HCT116 (cell line): ENCODE results near the gene RSAD2. TPM values are rescaled to one million over a fixed set of nuclear protein-coding genes. Genes with fewer than 3 reads are reported as not detected.

Experiments used
- ATAC-seq: fragments of 200-7000 bp; cut with Tn5 transposase; 2 replicates; pipeline ENCODE4 v1.9.1; 2020; ENCODE audit warnings: mild to moderate bottlenecking, moderate library complexity
- BruUV-seq: library from RNA; stranded (reverse); fragments of 400-500 nt; replicated peaks from 2 replicates; lab custom pipeline; 2021; lab: Mats Ljungman, UMichigan
- CTCF ChIA-PET: fragments of 300-600 bp; sonication (Branson Sonifier 250); formaldehyde crosslinking; loops from one replicate; lab custom pipeline; 2021; ENCODE audit warnings: antibody characterized with exemption; lab: Charles Lee
- POLR2A ChIA-PET: fragments of 300-600, 350-600 bp; sonication (Branson Sonifier 250); formaldehyde crosslinking; loops from one replicate; lab custom pipeline; 2021; ENCODE audit warnings: antibody characterized with exemption; lab: Charles Lee
- RAD21 ChIA-PET, 2 experiments: fragments of 300-600 bp; sonication (Branson Sonifier 250); formaldehyde crosslinking; loops; one replicate each; lab custom pipeline; 2023; ENCODE audit warnings: low total read pairs in 2 of 2; ENCODE audit not compliant: uncharacterized antibody in 2 of 2, unreplicated experiment in 2 of 2, low non-redundant PET in 1 of 2; lab: Charles Lee
- DNase-seq: peaks from one replicate; pipeline ENCODE4 v3.0.0-alpha.2; 2010; ENCODE audit warnings: low read depth, low spot score
- H2AFZ ChIP-seq: fragments of 200-600 bp; shearing (Covaris generic), sonication (generic); 2 replicates; pipeline ENCODE4 v1.6.1; 2017; ENCODE audit warnings: low read depth, mixed run types, mixed read lengths, antibody characterized with exemption, low read length; ENCODE audit not compliant: poor library complexity, severe bottlenecking
- H3K27ac ChIP-seq: 2 replicates; pipeline ENCODE4 v1.5.1; 2012; ENCODE audit warnings: low read depth, low read length
- H3K27me3 ChIP-seq: fragments of 200-600 bp; sonication (generic); 2 replicates; pipeline ENCODE4 v1.6.1; 2016; ENCODE audit warnings: mixed run types, low read length, mixed read lengths; ENCODE audit not compliant: insufficient read depth
- H3K36me3 ChIP-seq, 2 experiments: fragments of 200-500 bp in 1 of 2; fragments of 200-600 bp in 1 of 2; sonication (Bioruptor generic) in 1 of 2; sonication (generic) in 1 of 2; 2 replicates each; pipeline versions ENCODE4 v1.5.1 to v1.6.1; 2014 to 2016; ENCODE audit warnings: low read length in 2 of 2, inconsistent platforms in 1 of 2, mixed read lengths in 1 of 2, mixed run types in 1 of 2; ENCODE audit not compliant: insufficient read depth in 2 of 2, control insufficient read depth in 1 of 2
- H3K4me1 ChIP-seq, 2 experiments: fragments of 200-600 bp in 1 of 2; sonication (generic) in 1 of 2; 2 replicates each; pipeline versions ENCODE4 v1.5.1 to v1.6.1; 2012 to 2017; ENCODE audit warnings: low read length in 2 of 2, inconsistent platforms in 1 of 2, mild to moderate bottlenecking in 1 of 2, mixed read lengths in 1 of 2, mixed run types in 1 of 2, moderate library complexity in 1 of 2; ENCODE audit not compliant: insufficient read depth in 2 of 2, control insufficient read depth in 1 of 2
- H3K4me2 ChIP-seq: fragments of 200-600 bp; sonication (generic); 2 replicates; pipeline ENCODE4 v1.6.1; 2017; ENCODE audit warnings: mixed run types, low read length, mixed read lengths
- H3K4me3 ChIP-seq, 2 experiments: fragments of 200-600 bp in 1 of 2; sonication (generic) in 1 of 2; replicated peaks in 1 of 2; 2 replicates each; pipeline ENCODE4 v1.5.1; 2011 to 2016; ENCODE audit warnings: low read length in 2 of 2, control low read depth in 1 of 2, low read depth in 1 of 2, mild to moderate bottlenecking in 1 of 2, mixed read lengths in 1 of 2, mixed run types in 1 of 2
- H3K79me2 ChIP-seq: fragments of 200-600 bp; sonication (generic); 2 replicates; pipeline ENCODE4 v1.6.1; 2017; ENCODE audit warnings: mild to moderate bottlenecking, mixed run types, low read length, moderate library complexity, mixed read lengths; ENCODE audit not compliant: insufficient read depth
- H3K9ac ChIP-seq: fragments of 200-600 bp; sonication (generic); 2 replicates; pipeline ENCODE4 v1.6.1; 2016; ENCODE audit warnings: low read length, mixed read lengths
- H3K9me2 ChIP-seq: fragments of 200-600 bp; sonication (generic), shearing (Covaris generic); 2 replicates; pipeline ENCODE4 v1.6.1; 2017; ENCODE audit warnings: mixed run types, mild to moderate bottlenecking, moderate library complexity; ENCODE audit not compliant: insufficient read depth
- H3K9me3 ChIP-seq, 2 experiments: fragments of 200-500 bp in 1 of 2; fragments of 200-600 bp in 1 of 2; sonication (Bioruptor generic) in 1 of 2; sonication (generic) in 1 of 2; 2 replicates each; pipeline ENCODE4 v1.6.1; 2014 to 2017; ENCODE audit warnings: low read length in 2 of 2, mixed read lengths in 2 of 2, inconsistent platforms in 1 of 2, low read depth in 1 of 2, mild to moderate bottlenecking in 1 of 2, mixed run types in 1 of 2, moderate library complexity in 1 of 2; ENCODE audit not compliant: control insufficient read depth in 1 of 2, insufficient read depth in 1 of 2
- H4K20me1 ChIP-seq: fragments of 200-600 bp; sonication (generic), shearing (Covaris generic); 2 replicates; pipeline ENCODE4 v1.6.1; 2017; ENCODE audit warnings: mixed run types, mild to moderate bottlenecking, moderate library complexity; ENCODE audit not compliant: insufficient read depth
- ELF1 ChIP-seq: IDR thresholded peaks from 2 replicates; pipeline ENCODE4 v1.6.1; 2012; ENCODE audit warnings: low read depth, borderline replicate concordance
- EZH2 ChIP-seq: fragments of 200-600 bp; sonication (generic); IDR thresholded peaks from 2 replicates; pipeline ENCODE4 v1.6.1; 2017; ENCODE audit warnings: antibody characterized with exemption, mixed run types
- EZH2phosphoT487 ChIP-seq: fragments of 200-600 bp; IDR thresholded peaks from 2 replicates; pipeline ENCODE4 v1.6.1; 2018; ENCODE audit warnings: antibody characterized with exemption, borderline replicate concordance
- FOSL1 ChIP-seq: IDR thresholded peaks from 2 replicates; pipeline ENCODE4 v1.6.1; 2012; ENCODE audit warnings: low read depth
- JUND ChIP-seq: IDR thresholded peaks from 2 replicates; pipeline ENCODE4 v1.6.1; 2012
- POLR2A ChIP-seq: IDR thresholded peaks from 2 replicates; pipeline ENCODE4 v1.7.0; 2011; ENCODE audit warnings: borderline replicate concordance; ENCODE audit not compliant: insufficient read depth, insufficient read length; ENCODE audit errors: extremely low read depth
- POLR2AphosphoS5 ChIP-seq: IDR thresholded peaks from 2 replicates; pipeline ENCODE4 v1.6.1; 2011; ENCODE audit warnings: mild to moderate bottlenecking, low read depth, low read length, moderate library complexity
- SIN3A ChIP-seq: IDR thresholded peaks from 2 replicates; pipeline ENCODE4 v1.6.1; 2012; ENCODE audit warnings: low read depth
- TCF7L2 ChIP-seq: IDR thresholded peaks from 2 replicates; pipeline ENCODE4 v1.7.0; 2011; ENCODE audit warnings: borderline replicate concordance, inconsistent platforms; ENCODE audit not compliant: insufficient read depth, insufficient read length; ENCODE audit errors: extremely low read depth
- YY1 ChIP-seq: IDR thresholded peaks from 2 replicates; pipeline ENCODE4 v1.6.1; 2011; ENCODE audit warnings: low read length, low read depth, moderate library complexity, mild to moderate bottlenecking; ENCODE audit not compliant: insufficient replicate concordance; ENCODE audit errors: extremely low read depth
- ZNF274 ChIP-seq: fragments of 200-500 bp; sonication (Bioruptor generic); IDR thresholded peaks from 2 replicates; pipeline ENCODE4 v1.6.1; 2014; ENCODE audit warnings: mild to moderate bottlenecking, low read depth, low read length, inconsistent platforms
- intact Hi-C: fragments of 100-400 bp; cut with micrococcal nuclease; formaldehyde crosslinking; loops from 2 replicates; pipeline ENCODE4 v1.10.0; 2022
- total RNA-seq: library from RNA; stranded (reverse); gene quantifications from one replicate; pipeline ENCODE4 v1.2.1, GENCODE V29; 2021; ENCODE audit not compliant: unreplicated experiment
- TF ChIP-seq, protein P1 (sequence below): IDR thresholded peaks from 2 replicates; pipeline ENCODE4 v1.6.1; 2012
- TF ChIP-seq, protein P2 (sequence below): IDR thresholded peaks from 2 replicates; pipeline ENCODE4 v1.6.1; 2011; ENCODE audit warnings: mild to moderate bottlenecking, low read length, moderate library complexity; ENCODE audit not compliant: insufficient replicate concordance; ENCODE audit errors: extremely low read depth
- TF ChIP-seq, protein P3 (sequence below), 3 experiments: fragments of 200-600 bp in 1 of 3; sonication (generic) in 1 of 3; IDR thresholded peaks in 2 of 3; conservative IDR thresholded peaks in 1 of 3; 2 replicates each; pipeline ENCODE4 v1.5.1; 2012 to 2017; ENCODE audit warnings: low read depth in 2 of 3, low read length in 2 of 3, antibody characterized with exemption in 1 of 3, borderline replicate concordance in 1 of 3, control low read depth in 1 of 3, mild to moderate bottlenecking in 1 of 3, mixed read lengths in 1 of 3, mixed run types in 1 of 3, moderate library complexity in 1 of 3; ENCODE audit not compliant: insufficient read depth in 1 of 3
- TF ChIP-seq, protein P4 (sequence below): IDR thresholded peaks from 2 replicates; pipeline ENCODE4 v1.6.1; 2012; ENCODE audit warnings: low read depth

The RSAD2 gene
- total RNA-seq, 1 experiment from 2014 or later = not detected

DNA sequence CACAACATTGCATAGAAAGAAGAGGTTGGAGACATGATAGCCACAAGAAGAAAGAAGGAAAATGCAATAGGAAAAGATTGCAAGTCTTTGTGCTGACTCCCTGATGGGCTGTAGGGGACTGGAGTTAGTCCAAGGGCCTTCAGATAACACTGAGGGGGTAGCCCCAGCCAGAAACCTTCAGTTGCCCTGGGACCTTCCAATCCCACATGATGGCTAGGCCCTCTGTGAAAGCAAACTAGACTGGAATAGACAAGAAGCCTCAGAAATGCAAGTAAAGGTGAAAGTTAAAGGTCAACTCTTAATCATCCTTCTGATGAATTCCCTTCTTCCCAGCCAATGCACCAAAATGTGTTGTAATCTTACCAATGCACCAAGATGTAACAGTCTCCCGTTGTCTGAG, 31.0 kb upstream of the RSAD2 start:
- H3K9me3 ChIP-seq = peaks cover 21 to 28% of the 10 kb centered on the region in 2 experiments; a peak in 2 of 4 replicates
- intact Hi-C loops = no loop called here

More for the DNA sequence above, 31.0 kb upstream of the RSAD2 start:
- Histone ChIP-seq H3K79me2 (no peaks in the 10 kb centered on the region), H3K4me2 (no peak overlapping the region), H3K9me2 (no peaks in the 10 kb centered on the region), H3K27me3 (no peaks in the 10 kb centered on the region), H3K36me3 (no peaks in the 10 kb centered on the region), H2AFZ (no peak overlapping the region), H3K4me3 (no peak overlapping the region), H4K20me1 (no peaks in the 10 kb centered on the region), H3K9ac (no peak overlapping the region), H3K27ac (no peak overlapping the region), H3K4me1 (no peaks in the 10 kb centered on the region)
- ChIA-PET CTCF (no interaction called here), RAD21 (no interaction called here), POLR2A (no interaction called here)
- no peak for DNase-seq
- no peak for ATAC-seq
- BruUV-seq = no TSS peak
- TF ChIP-seq YY1 (no peak), JUND (no peak), ELF1 (no peak), FOSL1 (no peak), POLR2A (no peak), POLR2AphosphoS5 (no peak), EZH2phosphoT487 (no peak), SIN3A (no peak), EZH2 (no peak), ZNF274 (no peak), TCF7L2 (no peak)
- TF ChIP-seq, protein P1, sequence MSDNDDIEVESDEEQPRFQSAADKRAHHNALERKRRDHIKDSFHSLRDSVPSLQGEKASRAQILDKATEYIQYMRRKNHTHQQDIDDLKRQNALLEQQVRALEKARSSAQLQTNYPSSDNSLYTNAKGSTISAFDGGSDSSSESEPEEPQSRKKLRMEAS = no peak
- TF ChIP-seq, protein P2, sequence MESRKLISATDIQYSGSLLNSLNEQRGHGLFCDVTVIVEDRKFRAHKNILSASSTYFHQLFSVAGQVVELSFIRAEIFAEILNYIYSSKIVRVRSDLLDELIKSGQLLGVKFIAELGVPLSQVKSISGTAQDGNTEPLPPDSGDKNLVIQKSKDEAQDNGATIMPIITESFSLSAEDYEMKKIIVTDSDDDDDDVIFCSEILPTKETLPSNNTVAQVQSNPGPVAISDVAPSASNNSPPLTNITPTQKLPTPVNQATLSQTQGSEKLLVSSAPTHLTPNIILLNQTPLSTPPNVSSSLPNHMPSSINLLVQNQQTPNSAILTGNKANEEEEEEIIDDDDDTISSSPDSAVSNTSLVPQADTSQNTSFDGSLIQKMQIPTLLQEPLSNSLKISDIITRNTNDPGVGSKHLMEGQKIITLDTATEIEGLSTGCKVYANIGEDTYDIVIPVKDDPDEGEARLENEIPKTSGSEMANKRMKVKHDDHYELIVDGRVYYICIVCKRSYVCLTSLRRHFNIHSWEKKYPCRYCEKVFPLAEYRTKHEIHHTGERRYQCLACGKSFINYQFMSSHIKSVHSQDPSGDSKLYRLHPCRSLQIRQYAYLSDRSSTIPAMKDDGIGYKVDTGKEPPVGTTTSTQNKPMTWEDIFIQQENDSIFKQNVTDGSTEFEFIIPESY = no peak
- TF ChIP-seq, protein P3, sequence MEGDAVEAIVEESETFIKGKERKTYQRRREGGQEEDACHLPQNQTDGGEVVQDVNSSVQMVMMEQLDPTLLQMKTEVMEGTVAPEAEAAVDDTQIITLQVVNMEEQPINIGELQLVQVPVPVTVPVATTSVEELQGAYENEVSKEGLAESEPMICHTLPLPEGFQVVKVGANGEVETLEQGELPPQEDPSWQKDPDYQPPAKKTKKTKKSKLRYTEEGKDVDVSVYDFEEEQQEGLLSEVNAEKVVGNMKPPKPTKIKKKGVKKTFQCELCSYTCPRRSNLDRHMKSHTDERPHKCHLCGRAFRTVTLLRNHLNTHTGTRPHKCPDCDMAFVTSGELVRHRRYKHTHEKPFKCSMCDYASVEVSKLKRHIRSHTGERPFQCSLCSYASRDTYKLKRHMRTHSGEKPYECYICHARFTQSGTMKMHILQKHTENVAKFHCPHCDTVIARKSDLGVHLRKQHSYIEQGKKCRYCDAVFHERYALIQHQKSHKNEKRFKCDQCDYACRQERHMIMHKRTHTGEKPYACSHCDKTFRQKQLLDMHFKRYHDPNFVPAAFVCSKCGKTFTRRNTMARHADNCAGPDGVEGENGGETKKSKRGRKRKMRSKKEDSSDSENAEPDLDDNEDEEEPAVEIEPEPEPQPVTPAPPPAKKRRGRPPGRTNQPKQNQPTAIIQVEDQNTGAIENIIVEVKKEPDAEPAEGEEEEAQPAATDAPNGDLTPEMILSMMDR (IDR thresholded peaks at IDR 0.05 in 2 of 3, conservative IDR thresholded peaks at IDR 0.05 in 1 of 3; ENCODE audit: borderline replicate concordance in 1 of 3, insufficient read depth in 1 of 3, low read depth in 2 of 3, low read length in 2 of 3) = no peak
- TF ChIP-seq, protein P4, sequence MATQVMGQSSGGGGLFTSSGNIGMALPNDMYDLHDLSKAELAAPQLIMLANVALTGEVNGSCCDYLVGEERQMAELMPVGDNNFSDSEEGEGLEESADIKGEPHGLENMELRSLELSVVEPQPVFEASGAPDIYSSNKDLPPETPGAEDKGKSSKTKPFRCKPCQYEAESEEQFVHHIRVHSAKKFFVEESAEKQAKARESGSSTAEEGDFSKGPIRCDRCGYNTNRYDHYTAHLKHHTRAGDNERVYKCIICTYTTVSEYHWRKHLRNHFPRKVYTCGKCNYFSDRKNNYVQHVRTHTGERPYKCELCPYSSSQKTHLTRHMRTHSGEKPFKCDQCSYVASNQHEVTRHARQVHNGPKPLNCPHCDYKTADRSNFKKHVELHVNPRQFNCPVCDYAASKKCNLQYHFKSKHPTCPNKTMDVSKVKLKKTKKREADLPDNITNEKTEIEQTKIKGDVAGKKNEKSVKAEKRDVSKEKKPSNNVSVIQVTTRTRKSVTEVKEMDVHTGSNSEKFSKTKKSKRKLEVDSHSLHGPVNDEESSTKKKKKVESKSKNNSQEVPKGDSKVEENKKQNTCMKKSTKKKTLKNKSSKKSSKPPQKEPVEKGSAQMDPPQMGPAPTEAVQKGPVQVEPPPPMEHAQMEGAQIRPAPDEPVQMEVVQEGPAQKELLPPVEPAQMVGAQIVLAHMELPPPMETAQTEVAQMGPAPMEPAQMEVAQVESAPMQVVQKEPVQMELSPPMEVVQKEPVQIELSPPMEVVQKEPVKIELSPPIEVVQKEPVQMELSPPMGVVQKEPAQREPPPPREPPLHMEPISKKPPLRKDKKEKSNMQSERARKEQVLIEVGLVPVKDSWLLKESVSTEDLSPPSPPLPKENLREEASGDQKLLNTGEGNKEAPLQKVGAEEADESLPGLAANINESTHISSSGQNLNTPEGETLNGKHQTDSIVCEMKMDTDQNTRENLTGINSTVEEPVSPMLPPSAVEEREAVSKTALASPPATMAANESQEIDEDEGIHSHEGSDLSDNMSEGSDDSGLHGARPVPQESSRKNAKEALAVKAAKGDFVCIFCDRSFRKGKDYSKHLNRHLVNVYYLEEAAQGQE = no peak
